Activated CD4-positive, alpha-beta memory T cell treated with anti-CD3 and anti-CD28 coated beads, Interleukin-2, amount 10 ng/mL, durations not matched to agents 7 days and 5 days (primary cell): Measurements from ENCODE around the gene CDK3. TPM values are rescaled to one million over a fixed set of nuclear protein-coding genes. Genes with fewer than 3 reads are reported as not detected.
"Not testable (repeated sequence)": the region's sequence is repeated elsewhere in the genome, so short reads cannot be mapped to it uniquely, and the experiment has no call there.

Experiments used
- CTCF ChIA-PET: fragments of 350-600 bp; sonication (Branson Sonifier 250); formaldehyde crosslinking; loops from one replicate; lab custom pipeline; 2021; ENCODE audit warnings: antibody characterized with exemption, inconsistent platforms; lab: Charles Lee
- POLR2A ChIA-PET: fragments of 350-600 bp; sonication (Branson Sonifier 250); formaldehyde crosslinking; loops from one replicate; lab custom pipeline; 2021; ENCODE audit warnings: antibody characterized with exemption; lab: Charles Lee
- DNase-seq: peaks from one replicate; pipeline ENCODE4 v3.0.0-alpha.2; 2020
- H3K27ac Mint-ChIP-seq: one replicate; pipeline ENCODE4 v1.8.0; 2021; ENCODE audit warnings: mild to moderate bottlenecking, mixed read lengths
- H3K27me3 Mint-ChIP-seq: one replicate; pipeline ENCODE4 v1.8.0; 2021; ENCODE audit warnings: mixed read lengths
- H3K36me3 Mint-ChIP-seq: one replicate; pipeline ENCODE4 v1.8.0; 2021; ENCODE audit warnings: low read depth, mixed read lengths
- H3K4me1 Mint-ChIP-seq: one replicate; pipeline ENCODE4 v1.8.0; 2021; ENCODE audit warnings: mixed read lengths
- H3K4me3 Mint-ChIP-seq: one replicate; pipeline ENCODE4 v1.8.0; 2021; ENCODE audit warnings: mild to moderate bottlenecking, mixed read lengths
- H3K9me3 Mint-ChIP-seq: one replicate; pipeline ENCODE4 v1.8.0; 2021; ENCODE audit warnings: mixed read lengths
- total RNA-seq, 2 experiments: library from RNA; stranded (reverse); gene quantifications; one replicate each; pipeline ENCODE4 v1.2.3, GENCODE V29; 2021

CDK3 gene
- 1 to 10 TPM; 5.2 to 5.6 TPM for total RNA-seq

- DNase-seq = no peak
- ChIA-PET CTCF (interaction anchor here (0.8 to 11.7 kb wide), 15 partner anchors 9 to 146 kb away, joined by 3 to 169 read pairs (median 4); partner anchors contain the start of genes MRPL38 and WBP2), POLR2A (interaction anchor here (0.6 kb wide), 1 partner anchor 88 kb away, joined by 3 read pairs; no protein-coding TSS in a partner anchor)
- no peaks in the 10 kb centered on the region for H3K27me3 Mint-ChIP-seq
- H3K27ac Mint-ChIP-seq = no peak within 1 kb of the TSS
- no peak within 1 kb of the TSS for H3K4me3 Mint-ChIP-seq
- no peaks in the 10 kb centered on the region for H3K9me3 Mint-ChIP-seq
- H3K36me3 Mint-ChIP-seq = no peaks in the 10 kb centered on the region
- peaks cover 22% of the 10 kb centered on the region for H3K4me1 Mint-ChIP-seq
These were observed at the start of gene CDK3 for GRCh38 chr17:76000755-76001521. Gene CDK3 (plus strand): TSS chr17:76000855. CDS start chr17:76001426, 571 bp downstream.

- DNase-seq = no peak
- H3K9me3 Mint-ChIP-seq = no peaks in the 10 kb centered on the region
- H3K27ac Mint-ChIP-seq = peak overlapping the region; percentile 55
- ChIA-PET POLR2A (interaction anchor here (2.2 kb wide), 1 partner anchor 10 kb away, joined by 8 read pairs; the partner anchor contains the start of gene FBF1), CTCF (no interaction called here)
- H3K36me3 Mint-ChIP-seq = peaks cover 50% of the 10 kb centered on the region
- no peak overlapping the region for H3K4me3 Mint-ChIP-seq
- no peaks in the 10 kb centered on the region for H3K27me3 Mint-ChIP-seq
- H3K4me1 Mint-ChIP-seq = peaks cover 18% of the 10 kb centered on the region
These were observed 49.6 kb upstream of the CDK3 start for GRCh38 chr17:75950855-75951554.

DNA sequence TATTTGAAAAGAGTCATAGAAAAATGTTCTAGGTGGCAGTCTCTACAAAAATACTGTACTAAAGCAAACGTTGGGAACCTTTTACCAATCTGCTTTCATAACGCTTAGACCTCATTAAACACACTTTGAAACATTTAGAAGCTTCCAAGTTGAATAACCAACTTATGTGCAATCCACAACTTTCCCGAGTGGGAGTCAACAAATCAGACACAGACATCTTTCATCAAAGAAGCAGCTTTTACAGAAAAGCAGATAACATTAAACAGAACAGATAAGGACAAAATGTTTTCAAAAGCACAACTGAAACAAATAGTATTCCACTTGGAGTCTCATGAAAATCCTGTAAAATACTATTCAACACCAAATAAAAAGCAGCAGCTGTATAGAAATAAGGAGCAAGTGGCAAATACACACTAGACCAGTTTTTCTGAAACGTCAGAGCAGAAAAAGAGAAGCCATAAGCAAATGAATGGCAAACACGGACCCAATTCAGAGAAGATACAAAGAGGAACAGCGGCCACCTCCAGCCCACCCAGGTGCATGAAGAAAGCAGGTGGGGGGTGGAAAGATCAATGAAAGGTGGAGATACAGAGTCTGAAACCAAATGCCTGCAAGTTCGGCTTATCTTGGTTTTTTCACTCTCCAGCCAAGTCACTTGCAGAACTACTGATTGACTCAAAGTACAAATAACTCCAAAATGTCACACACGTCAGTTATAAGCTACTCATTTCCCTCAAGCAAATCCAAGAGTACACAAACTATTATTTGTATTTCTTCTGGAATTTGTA is 41.4 kb upstream of the CDK3 start:
- Mint-ChIP-seq H3K36me3 (peaks cover 19% of the 10 kb centered on the region), H3K27ac (no peak overlapping the region), H3K27me3 (no peaks in the 10 kb centered on the region), H3K9me3 (no peaks in the 10 kb centered on the region), H3K4me1 (no peaks in the 10 kb centered on the region), H3K4me3 (no peak overlapping the region)
- ChIA-PET CTCF (interaction anchor here (0.8 kb wide), 1 partner anchor 206 kb away, joined by 3 read pairs; no protein-coding TSS in a partner anchor), POLR2A (no interaction called here)
- no peak for DNase-seq

- Mint-ChIP-seq H3K4me1 (no peaks in the 10 kb centered on the region), H3K36me3 (peaks cover 18% of the 10 kb centered on the region), H3K9me3 (no peaks in the 10 kb centered on the region), H3K27me3 (no peaks in the 10 kb centered on the region), H3K4me3 (no peak overlapping the region), H3K27ac (no peak overlapping the region)
- ChIA-PET POLR2A (no interaction called here), CTCF (interaction anchor here (0.8 to 1.2 kb wide), 3 partner anchors 12 to 206 kb away, joined by 3 to 4 read pairs (median 3); partner anchors contain the start of gene CDK3)
- DNase-seq = no peak
These were observed 40.7 kb upstream of the CDK3 start for GRCh38 chr17:75959839-75960511.

DNA sequence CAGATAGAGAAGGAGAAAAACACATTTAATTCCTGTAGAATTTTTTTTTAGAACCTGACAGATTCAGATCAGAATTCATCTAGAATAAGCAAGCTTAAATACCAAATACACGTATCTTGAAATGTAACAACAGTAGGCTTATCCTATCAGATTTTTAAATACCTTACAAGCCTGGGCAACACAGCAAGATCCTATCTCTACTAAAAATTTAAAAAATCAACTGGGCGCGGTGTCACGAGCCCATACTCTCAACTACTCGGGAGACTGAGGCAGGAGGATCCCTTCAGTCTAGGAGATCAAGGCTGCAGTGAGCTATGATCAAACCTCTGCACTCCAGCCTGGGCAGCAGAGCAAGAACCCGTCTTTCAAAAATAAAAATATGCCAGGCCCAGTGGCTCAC is 35.2 kb upstream of the CDK3 start:
- no peaks in the 10 kb centered on the region for H3K9me3 Mint-ChIP-seq
- DNase-seq = no peak
- no peak overlapping the region for H3K27ac Mint-ChIP-seq
- H3K27me3 Mint-ChIP-seq = no peaks in the 10 kb centered on the region
- H3K4me1 Mint-ChIP-seq = peaks cover 8% of the 10 kb centered on the region
- POLR2A ChIA-PET = interaction anchor here (1.6 kb wide), 1 partner anchor 13 kb away, joined by 5 read pairs; the partner anchor contains the start of genes ACOX1 and TEN1
- H3K4me3 Mint-ChIP-seq = no peak overlapping the region
- no peaks in the 10 kb centered on the region for H3K36me3 Mint-ChIP-seq
- CTCF ChIA-PET = interaction anchor here (0.6 to 0.9 kb wide), 4 partner anchors 11 to 39 kb away, joined by 3 to 5 read pairs (median 4); partner anchors contain the start of gene ACOX1

- POLR2A ChIA-PET = interaction anchor here (0.8 kb wide), 1 partner anchor 10 kb away, joined by 4 read pairs; the partner anchor contains the start of genes ACOX1 and TEN1
These were observed 31.6 kb upstream of the CDK3 start for GRCh38 chr17:75969044-75969443.

DNA sequence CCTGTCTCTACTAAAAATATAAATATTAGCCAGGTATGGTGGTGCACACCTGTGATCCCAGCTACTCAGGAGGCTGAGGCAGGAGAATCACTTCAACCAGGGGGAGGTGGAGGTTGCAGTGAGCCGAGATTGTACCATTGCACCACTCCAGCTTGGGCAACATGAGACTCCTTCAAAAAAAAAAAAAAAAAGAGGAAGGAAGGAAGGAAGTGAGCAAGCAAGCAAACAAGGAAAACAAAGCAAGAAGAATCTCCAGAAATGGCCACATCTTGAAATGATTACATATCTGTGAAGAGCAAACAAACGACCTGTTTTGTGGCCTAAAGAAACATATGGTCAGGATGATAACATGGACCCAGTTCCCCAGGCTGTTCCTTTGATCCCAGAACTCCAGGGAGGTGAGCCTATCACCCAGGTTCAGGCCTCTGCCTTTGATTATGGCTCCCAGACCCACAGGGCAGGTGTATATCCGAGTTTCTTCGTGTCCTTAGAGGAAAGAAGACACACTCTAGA is 30.6 kb upstream of the CDK3 start:
- Mint-ChIP-seq H3K9me3 (no peaks in the 10 kb centered on the region), H3K27me3 (no peaks in the 10 kb centered on the region), H3K4me1 (peaks cover 12% of the 10 kb centered on the region), H3K36me3 (peaks cover 17% of the 10 kb centered on the region), H3K4me3 (no peak overlapping the region), H3K27ac (no peak overlapping the region)
- POLR2A ChIA-PET = interaction anchor here (1.5 kb wide), 1 partner anchor 9 kb away, joined by 5 read pairs; the partner anchor contains the start of genes ACOX1 and TEN1
- CTCF ChIA-PET = interaction anchor here (1.5 kb wide), 1 partner anchor 30 kb away, joined by 4 read pairs; the partner anchor contains the start of gene CDK3
- no peak for DNase-seq

More at GRCh38 chr17:75969044-75969443, 31.6 kb upstream of the CDK3 start:
- not testable (repeated sequence) for H3K27ac Mint-ChIP-seq, H3K4me3 Mint-ChIP-seq, H3K9me3 Mint-ChIP-seq, H3K27me3 Mint-ChIP-seq, DNase-seq
- peaks cover 13% of the 10 kb centered on the region for H3K36me3 Mint-ChIP-seq
- H3K4me1 Mint-ChIP-seq = peaks cover 12% of the 10 kb centered on the region
- CTCF ChIA-PET = interaction anchor here (1.0 kb wide), 1 partner anchor 31 kb away, joined by 3 read pairs; the partner anchor contains the start of gene CDK3

- peaks cover 17% of the 10 kb centered on the region for H3K36me3 Mint-ChIP-seq
- H3K27me3 Mint-ChIP-seq = no peaks in the 10 kb centered on the region
- H3K9me3 Mint-ChIP-seq = no peaks in the 10 kb centered on the region
- H3K27ac Mint-ChIP-seq = no peak overlapping the region
- H3K4me1 Mint-ChIP-seq = peaks cover 14% of the 10 kb centered on the region
- CTCF ChIA-PET = interaction anchor here (0.6 to 1.5 kb wide), 3 partner anchors 30 to 333 kb away, joined by 3 to 4 read pairs (median 3); partner anchors contain the start of gene CDK3
- H3K4me3 Mint-ChIP-seq = no peak overlapping the region
- no peak for DNase-seq
- POLR2A ChIA-PET = interaction anchor here (1.5 kb wide), 1 partner anchor 8 kb away, joined by 5 read pairs; the partner anchor contains the start of genes ACOX1 and TEN1
These were observed 30.0 kb upstream of the CDK3 start for GRCh38 chr17:75970626-75971025.

GRCh38 chr17:75975187-75975586 is 25.5 kb upstream of the CDK3 start:
- POLR2A ChIA-PET, H3K27me3 Mint-ChIP-seq, H3K4me3 Mint-ChIP-seq, H3K9me3 Mint-ChIP-seq, DNase-seq, H3K27ac Mint-ChIP-seq: not testable (repeated sequence)
- peaks cover 28% of the 10 kb centered on the region for H3K36me3 Mint-ChIP-seq
- CTCF ChIA-PET = interaction anchor here (0.7 kb wide), 1 partner anchor 102 kb away, joined by 3 read pairs; no protein-coding TSS in a partner anchor
- peaks cover 40% of the 10 kb centered on the region for H3K4me1 Mint-ChIP-seq

DNA sequence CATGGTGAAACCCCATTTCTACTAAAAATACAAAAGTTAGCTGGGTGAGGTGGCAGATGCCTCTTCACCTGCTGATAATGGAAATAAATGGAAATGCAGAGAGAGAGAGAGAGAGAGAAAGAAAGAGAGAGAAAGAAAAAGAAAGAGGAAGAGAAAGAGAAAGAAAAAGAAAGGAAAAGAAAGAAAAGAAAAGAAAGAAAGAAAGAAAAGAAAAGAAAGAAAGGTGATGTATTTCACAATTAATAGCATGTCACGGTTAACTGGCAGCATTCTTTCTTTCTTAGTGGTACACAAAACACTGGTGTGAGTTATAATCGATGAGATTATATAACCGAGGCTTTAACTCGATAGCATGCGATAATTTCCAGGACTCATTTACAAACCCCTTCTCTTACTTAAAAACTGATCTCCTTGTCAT is 24.9 kb upstream of the CDK3 start:
- peaks cover 26% of the 10 kb centered on the region for H3K36me3 Mint-ChIP-seq
- CTCF ChIA-PET = interaction anchor here (0.7 kb wide), 1 partner anchor 103 kb away, joined by 3 read pairs; no protein-coding TSS in a partner anchor
- H3K27me3 Mint-ChIP-seq = no peaks in the 10 kb centered on the region
- no peak for DNase-seq
- H3K27ac Mint-ChIP-seq = no peak overlapping the region
- POLR2A ChIA-PET = no interaction called here
- H3K9me3 Mint-ChIP-seq = no peaks in the 10 kb centered on the region
- H3K4me1 Mint-ChIP-seq = peaks cover 41% of the 10 kb centered on the region
- H3K4me3 Mint-ChIP-seq = no peak overlapping the region

- H3K27ac Mint-ChIP-seq = peak overlapping the region; percentile 31
- CTCF ChIA-PET = interaction anchor here (1.2 kb wide), 1 partner anchor 35 kb away, joined by 4 read pairs; the partner anchor contains the start of gene FBF1
These were observed 24.3 kb upstream of the CDK3 start for GRCh38 chr17:75976175-75976848.

More at GRCh38 chr17:75976175-75976848, 24.3 kb upstream of the CDK3 start:
- POLR2A ChIA-PET = no interaction called here
- Mint-ChIP-seq H3K9me3 (no peaks in the 10 kb centered on the region), H3K4me3 (no peak overlapping the region), H3K4me1 (peaks cover 42% of the 10 kb centered on the region), H3K27me3 (no peaks in the 10 kb centered on the region), H3K36me3 (peaks cover 24% of the 10 kb centered on the region)
- DNase-seq = no peak
